Suprapubic skin (tissue), 4 donors: ENCODE data around the gene ADAMTS17.

ENCODE experiments used
- CTCF ChIP-seq, 2 donors: fragments of 200-600 bp in 1 of 2; fragments of 450-650 bp in 1 of 2; sonication (generic) in 1 of 2; IDR thresholded peaks; one replicate each; pipeline ENCODE4 v1.5.1; 2016 to 2019; ENCODE audit warnings: antibody characterized with exemption in 2 of 2, mild to moderate bottlenecking in 1 of 2, moderate library complexity in 1 of 2
- POLR2A ChIP-seq, 2 donors: fragments of 450-650 bp; IDR thresholded peaks; one replicate each; pipeline ENCODE4 v1.6.1; 2017; ENCODE audit warnings: antibody characterized with exemption in 2 of 2, mild to moderate bottlenecking in 2 of 2, moderate library complexity in 2 of 2
- POLR2AphosphoS5 ChIP-seq, 3 donors: sonication (generic); formaldehyde crosslinking; IDR thresholded peaks; one replicate each; pipeline ENCODE4 v1.6.1; 2017; ENCODE audit warnings: antibody characterized with exemption in 3 of 3

- no peak for TF ChIP-seq CTCF (IDR thresholded peaks at IDR 0.05)
- no peak for TF ChIP-seq POLR2AphosphoS5 (IDR thresholded peaks at IDR 0.05)
- no peak for TF ChIP-seq POLR2A (IDR thresholded peaks at IDR 0.05)
These were observed 307.6 kb downstream of the ADAMTS17 start for GRCh38 chr15:100034191-100034590.
